Central memory CD8-positive, alpha-beta T cell (primary cell): ENCODE data around the gene STPG3.
"Not testable (repeated sequence)": the region's sequence is repeated elsewhere in the genome, so short reads cannot be mapped to it uniquely, and the experiment has no call there.

Source experiments
- ATAC-seq: fragments of 150-1000 bp; cut with Tn5 transposase; replicated peaks from 2 replicates; pipeline ENCODE4 v1.10.0; 2022; ENCODE audit warnings: mild to moderate bottlenecking, moderate FRiP score, moderate number of reproducible peaks; ENCODE audit not compliant: poor library complexity, severe bottlenecking; ENCODE audit errors: extremely low read depth
- DNase-seq, 2 donors: peaks; one replicate each; pipeline ENCODE4 v3.0.0; 2021; ENCODE audit warnings: low spot score in 2 of 2
- H3K27ac Mint-ChIP-seq: one replicate; pipeline ENCODE4 v1.8.0; 2022; ENCODE audit warnings: low read depth, mild to moderate bottlenecking, moderate library complexity, mixed read lengths
- H3K27me3 Mint-ChIP-seq: one replicate; pipeline ENCODE4 v1.8.0; 2022; ENCODE audit warnings: mixed read lengths
- H3K36me3 Mint-ChIP-seq: one replicate; pipeline ENCODE4 v1.8.0; 2022; ENCODE audit warnings: mild to moderate bottlenecking, moderate library complexity, mixed read lengths; ENCODE audit not compliant: insufficient read depth
- H3K4me1 Mint-ChIP-seq: one replicate; pipeline ENCODE4 v1.8.0; 2022; ENCODE audit warnings: mixed read lengths
- H3K4me3 Mint-ChIP-seq: one replicate; pipeline ENCODE4 v1.8.0; 2022; ENCODE audit warnings: mild to moderate bottlenecking, moderate library complexity, mixed read lengths
- H3K9me3 Mint-ChIP-seq: one replicate; pipeline ENCODE4 v1.8.0; 2022; ENCODE audit warnings: mixed read lengths

Gene STPG3

GRCh38 chr9:137232510-137232909 is 18.6 kb upstream of the STPG3 start:
- ATAC-seq = no peak
- H3K27me3 Mint-ChIP-seq = peaks cover 13% of the 10 kb centered on the region
- H3K4me1 Mint-ChIP-seq = peaks cover 4% of the 10 kb centered on the region
- H3K27ac Mint-ChIP-seq = no peak overlapping the region
- DNase-seq = no peak
- H3K9me3 Mint-ChIP-seq = no peaks in the 10 kb centered on the region
- no peak overlapping the region for H3K4me3 Mint-ChIP-seq
- H3K36me3 Mint-ChIP-seq = peaks cover 1% of the 10 kb centered on the region

- no peaks in the 10 kb centered on the region for H3K9me3 Mint-ChIP-seq
- peaks cover 8% of the 10 kb centered on the region for H3K27me3 Mint-ChIP-seq
- no peak overlapping the region for H3K4me3 Mint-ChIP-seq
- ATAC-seq (no peak), DNase-seq (no peak)
- no peak overlapping the region for H3K27ac Mint-ChIP-seq
- no peaks in the 10 kb centered on the region for H3K36me3 Mint-ChIP-seq
- no peaks in the 10 kb centered on the region for H3K4me1 Mint-ChIP-seq
These were observed 17.7 kb upstream of the STPG3 start for GRCh38 chr9:137233143-137233980.

DNA sequence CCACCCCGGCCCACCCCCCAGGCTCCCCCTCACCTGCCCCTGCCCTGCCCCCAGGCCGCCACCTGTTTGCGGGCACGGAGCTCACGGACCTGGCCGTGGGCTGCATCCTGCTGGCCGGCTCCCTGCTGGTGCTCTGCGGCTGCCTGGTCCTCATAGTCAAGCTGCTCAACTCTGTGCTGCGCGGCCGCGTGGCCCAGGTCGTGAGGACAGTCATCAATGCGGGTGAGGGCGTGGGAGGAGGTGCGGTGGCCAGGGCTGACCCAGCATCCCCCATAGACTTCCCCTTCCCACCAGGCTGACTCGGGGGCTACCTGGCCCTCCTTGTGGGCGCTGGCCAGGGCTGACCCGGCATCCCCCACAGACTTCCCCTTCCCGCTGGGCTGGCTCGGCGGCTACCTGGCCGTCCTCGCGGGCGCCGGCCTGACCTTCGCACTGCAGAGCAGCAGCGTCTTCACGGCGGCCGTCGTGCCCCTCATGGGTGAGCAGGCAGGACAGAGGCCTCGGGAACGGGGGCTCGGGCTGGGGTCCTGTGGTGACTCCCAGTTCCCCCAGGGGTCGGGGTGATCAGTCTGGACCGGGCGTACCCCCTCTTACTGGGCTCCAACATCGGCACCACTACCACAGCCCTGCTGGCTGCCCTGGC is 16.9 kb upstream of the STPG3 start:
- DNase-seq (no peak), ATAC-seq (no peak)
- Mint-ChIP-seq H3K4me3 (no peak overlapping the region), H3K4me1 (no peaks in the 10 kb centered on the region), H3K27me3 (peaks cover 8% of the 10 kb centered on the region), H3K9me3 (no peaks in the 10 kb centered on the region), H3K27ac (no peak overlapping the region), H3K36me3 (no peaks in the 10 kb centered on the region)

DNA sequence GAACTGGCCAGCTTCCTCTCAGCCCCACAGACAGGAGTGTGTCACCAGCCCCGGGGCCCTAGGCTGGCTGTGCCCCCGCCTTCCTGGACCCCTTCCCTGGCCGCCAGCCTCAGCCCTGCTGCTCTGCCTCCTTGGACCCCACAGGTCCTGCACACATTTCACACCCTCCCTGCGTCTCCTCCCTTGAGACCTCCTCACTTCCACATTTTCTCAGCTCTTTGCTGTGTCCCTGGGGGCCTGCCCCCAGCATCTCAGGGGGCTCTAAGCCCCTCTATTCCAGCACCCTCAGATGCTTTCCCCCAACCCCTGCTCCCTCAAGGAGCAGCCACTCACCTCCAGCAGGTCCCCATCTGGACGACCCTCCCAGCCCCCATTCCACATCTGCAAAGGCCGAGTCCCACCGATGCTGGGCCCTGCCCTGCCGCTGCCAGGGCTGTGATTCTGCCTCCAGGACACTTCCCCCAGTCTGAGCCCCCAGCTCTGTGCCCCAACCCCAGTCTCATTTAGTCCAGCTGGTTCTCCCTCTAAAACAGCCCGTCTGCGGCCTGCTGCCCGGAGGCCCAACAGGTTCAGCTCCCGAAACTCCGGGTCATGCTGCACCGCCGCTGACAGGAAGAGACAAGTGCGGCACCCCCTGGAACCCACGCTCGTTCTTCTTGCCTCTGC is 16.2 kb upstream of the STPG3 start:
- ATAC-seq = no peak
- peak overlapping the region; percentile 51 for H3K27ac Mint-ChIP-seq

DNA sequence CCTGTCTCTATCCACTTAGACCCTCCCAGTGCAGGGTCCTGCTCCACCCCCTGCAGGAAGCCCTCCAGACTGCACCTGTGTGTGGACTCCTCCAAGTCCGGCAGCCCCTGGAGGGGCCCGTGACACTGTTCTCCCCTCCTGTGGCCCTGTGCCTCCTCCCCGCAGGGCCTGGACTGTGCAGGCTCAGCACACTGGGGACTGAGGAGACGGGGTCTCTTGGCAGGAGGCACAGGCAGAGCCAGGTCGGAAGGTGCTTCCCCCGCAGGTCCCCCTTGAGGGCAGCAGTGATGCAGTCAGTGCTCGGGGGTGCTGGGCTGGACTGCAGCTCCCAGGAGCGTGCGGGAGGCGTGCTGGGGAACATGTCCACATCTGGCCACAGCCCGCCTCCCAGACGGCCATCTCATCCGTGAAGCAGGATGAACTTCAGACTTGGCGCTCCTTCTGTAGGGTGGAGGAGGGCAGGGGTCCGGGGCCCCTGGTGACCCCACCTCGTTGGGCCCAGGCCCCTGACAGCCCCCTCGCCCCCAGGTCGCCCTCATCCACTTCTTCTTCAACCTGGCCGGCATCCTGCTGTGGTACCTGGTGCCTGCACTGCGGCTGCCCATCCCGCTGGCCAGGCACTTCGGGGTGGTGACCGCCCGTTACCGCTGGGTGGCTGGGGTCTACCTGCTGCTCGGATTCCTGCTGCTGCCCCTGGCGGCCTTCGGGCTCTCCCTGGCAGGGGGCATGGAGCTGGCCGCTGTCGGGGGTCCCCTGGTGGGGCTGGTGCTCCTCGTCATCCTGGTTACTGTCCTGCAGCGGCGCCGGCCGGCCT is 15.5 kb upstream of the STPG3 start:
- H3K4me1 Mint-ChIP-seq = no peaks in the 10 kb centered on the region
- ATAC-seq (no peak), DNase-seq (no peak)
- no peaks in the 10 kb centered on the region for H3K9me3 Mint-ChIP-seq
- peaks cover 2% of the 10 kb centered on the region for H3K36me3 Mint-ChIP-seq
- no peak overlapping the region for H3K4me3 Mint-ChIP-seq
- H3K27me3 Mint-ChIP-seq = peaks cover 8% of the 10 kb centered on the region
- peak overlapping the region; percentile 51 for H3K27ac Mint-ChIP-seq

More for the DNA sequence above, 16.2 kb upstream of the STPG3 start:
- H3K4me1 Mint-ChIP-seq = no peaks in the 10 kb centered on the region
- no peaks in the 10 kb centered on the region for H3K36me3 Mint-ChIP-seq
- no peak overlapping the region for H3K4me3 Mint-ChIP-seq
- no peak for DNase-seq
- no peaks in the 10 kb centered on the region for H3K9me3 Mint-ChIP-seq
- peaks cover 8% of the 10 kb centered on the region for H3K27me3 Mint-ChIP-seq

- Mint-ChIP-seq H3K36me3 (peaks cover 8% of the 10 kb centered on the region), H3K27ac (no peak overlapping the region), H3K4me1 (peaks cover 6% of the 10 kb centered on the region), H3K4me3 (no peak overlapping the region), H3K9me3 (no peaks in the 10 kb centered on the region), H3K27me3 (peaks cover 8% of the 10 kb centered on the region)
- DNase-seq (peak; percentile 79 to 86), ATAC-seq (peak; percentile 17)
These were observed 14.7 kb upstream of the STPG3 start for GRCh38 chr9:137236238-137236935.

- no peak overlapping the region for H3K27ac Mint-ChIP-seq
- H3K4me1 Mint-ChIP-seq = peaks cover 6% of the 10 kb centered on the region
- H3K4me3 Mint-ChIP-seq = no peak overlapping the region
These were observed 14.1 kb upstream of the STPG3 start for GRCh38 chr9:137236936-137237421.

DNA sequence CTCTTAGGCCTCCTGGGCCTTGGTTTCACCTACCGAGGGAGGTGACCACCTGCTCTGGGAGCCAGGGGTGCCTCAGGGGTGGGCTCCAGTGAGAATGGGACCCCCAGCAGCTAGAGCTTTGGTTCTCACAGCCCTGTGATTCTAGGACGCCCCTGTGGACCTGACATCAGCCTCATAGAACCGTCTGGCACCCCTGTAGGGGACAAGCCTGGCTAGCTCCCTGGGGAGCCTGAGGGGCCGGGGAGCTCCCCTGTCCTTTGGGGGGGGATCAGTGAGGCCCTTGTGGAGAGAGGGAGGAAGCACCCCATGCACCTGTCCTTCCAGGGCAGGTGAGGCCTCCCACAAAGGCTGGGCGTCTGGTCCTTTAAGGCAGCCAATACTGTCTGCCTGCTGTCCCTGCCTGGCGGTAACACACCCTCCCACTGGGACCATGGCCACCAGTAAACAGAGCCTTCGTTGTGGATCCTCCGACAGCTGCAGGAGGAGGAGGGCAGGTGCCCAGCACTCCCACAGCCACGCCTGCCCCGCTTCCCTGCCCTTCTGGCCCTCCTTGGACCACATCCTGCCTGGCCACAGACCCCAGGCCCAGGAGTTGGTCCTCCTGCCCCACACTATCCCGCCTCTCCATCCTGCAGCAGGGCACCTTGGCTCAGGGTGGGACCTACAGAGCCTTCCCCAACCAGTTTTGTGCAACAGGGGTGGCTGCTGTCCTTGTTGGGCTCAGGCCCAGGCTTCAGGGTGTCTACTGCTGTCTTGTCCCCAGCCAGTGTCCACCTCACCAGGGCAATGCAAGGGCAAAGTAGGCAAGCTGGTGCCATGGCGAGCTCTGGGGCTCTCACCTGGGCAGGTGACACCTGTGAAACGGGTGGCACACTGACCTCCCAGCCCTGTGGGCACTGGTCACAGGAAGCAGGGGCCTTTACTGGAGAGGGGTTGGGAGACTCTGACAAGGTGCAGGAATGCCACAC is 13.0 kb upstream of the STPG3 start:
- peaks cover 16% of the 10 kb centered on the region for H3K4me1 Mint-ChIP-seq
- H3K27me3 Mint-ChIP-seq = peaks cover 8% of the 10 kb centered on the region
- H3K9me3 Mint-ChIP-seq = no peaks in the 10 kb centered on the region
- peaks cover 20% of the 10 kb centered on the region for H3K36me3 Mint-ChIP-seq
- H3K4me3 Mint-ChIP-seq = no peak overlapping the region
- ATAC-seq (no peak), DNase-seq (no peak)
- H3K27ac Mint-ChIP-seq = no peak overlapping the region

More at GRCh38 chr9:137236936-137237421, 14.1 kb upstream of the STPG3 start:
- peaks cover 10% of the 10 kb centered on the region for H3K36me3 Mint-ChIP-seq
- no peak for ATAC-seq
- DNase-seq = no peak
- peaks cover 8% of the 10 kb centered on the region for H3K27me3 Mint-ChIP-seq
- no peaks in the 10 kb centered on the region for H3K9me3 Mint-ChIP-seq

GRCh38 chr9:137239541-137240200 is 11.4 kb upstream of the STPG3 start:
- peaks cover 24% of the 10 kb centered on the region for H3K4me1 Mint-ChIP-seq
- peak overlapping the region; percentile 92 for H3K4me3 Mint-ChIP-seq
- H3K36me3 Mint-ChIP-seq = peaks cover 25% of the 10 kb centered on the region
- H3K27ac Mint-ChIP-seq = peak overlapping the region; percentile 46
- not testable (repeated sequence) for H3K27me3 Mint-ChIP-seq, ATAC-seq, DNase-seq, H3K9me3 Mint-ChIP-seq

DNA sequence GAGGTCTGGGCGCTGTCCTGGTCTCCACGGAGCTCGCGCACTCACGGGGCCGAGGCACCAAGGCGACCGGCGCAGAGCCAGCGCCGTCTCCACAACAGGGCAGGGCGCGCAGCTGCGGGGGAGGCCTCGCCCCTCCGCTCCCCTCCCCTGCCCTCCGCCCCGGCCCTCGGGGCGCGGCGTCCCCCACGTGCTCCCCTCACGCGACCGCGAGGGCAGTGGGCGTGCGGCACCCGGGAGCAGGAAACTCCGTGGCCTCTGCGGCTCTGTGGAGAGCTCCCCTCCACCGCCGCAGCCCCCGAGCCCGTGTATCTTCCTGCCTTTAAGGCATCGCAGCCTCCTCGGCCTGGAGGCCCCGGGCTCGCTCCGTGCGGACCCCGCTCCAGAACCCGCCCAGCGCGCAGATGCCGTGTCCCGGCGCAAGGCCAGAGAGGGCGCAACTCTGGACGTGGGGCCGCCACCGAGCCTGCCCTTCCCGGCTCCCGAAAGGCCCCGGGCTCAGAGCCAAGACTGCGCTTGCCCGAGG is 10.7 kb upstream of the STPG3 start:
- peak; percentile 33 for ATAC-seq
- Mint-ChIP-seq H3K9me3 (no peaks in the 10 kb centered on the region), H3K27ac (peak overlapping the region; percentile 88), H3K4me1 (peaks cover 24% of the 10 kb centered on the region), H3K4me3 (peak overlapping the region; percentile 92), H3K27me3 (no peaks in the 10 kb centered on the region), H3K36me3 (peaks cover 25% of the 10 kb centered on the region)
- DNase-seq = peak in 1 of 2 donors; percentile 65
